GM21360 (cell line): Measurements from ENCODE around the gene COL26A1.
"Not testable (repeated sequence)": the region's sequence is repeated elsewhere in the genome, so short reads cannot be mapped to it uniquely, and the experiment has no call there.

ENCODE experiments used
- ATAC-seq: cut with Tn5 transposase; IDR thresholded peaks from one replicate; pipeline ENCODE4 v1.9.1; 2021; ENCODE audit warnings: mild to moderate bottlenecking, moderate library complexity; ENCODE audit not compliant: unreplicated experiment

The COL26A1 gene

DNA sequence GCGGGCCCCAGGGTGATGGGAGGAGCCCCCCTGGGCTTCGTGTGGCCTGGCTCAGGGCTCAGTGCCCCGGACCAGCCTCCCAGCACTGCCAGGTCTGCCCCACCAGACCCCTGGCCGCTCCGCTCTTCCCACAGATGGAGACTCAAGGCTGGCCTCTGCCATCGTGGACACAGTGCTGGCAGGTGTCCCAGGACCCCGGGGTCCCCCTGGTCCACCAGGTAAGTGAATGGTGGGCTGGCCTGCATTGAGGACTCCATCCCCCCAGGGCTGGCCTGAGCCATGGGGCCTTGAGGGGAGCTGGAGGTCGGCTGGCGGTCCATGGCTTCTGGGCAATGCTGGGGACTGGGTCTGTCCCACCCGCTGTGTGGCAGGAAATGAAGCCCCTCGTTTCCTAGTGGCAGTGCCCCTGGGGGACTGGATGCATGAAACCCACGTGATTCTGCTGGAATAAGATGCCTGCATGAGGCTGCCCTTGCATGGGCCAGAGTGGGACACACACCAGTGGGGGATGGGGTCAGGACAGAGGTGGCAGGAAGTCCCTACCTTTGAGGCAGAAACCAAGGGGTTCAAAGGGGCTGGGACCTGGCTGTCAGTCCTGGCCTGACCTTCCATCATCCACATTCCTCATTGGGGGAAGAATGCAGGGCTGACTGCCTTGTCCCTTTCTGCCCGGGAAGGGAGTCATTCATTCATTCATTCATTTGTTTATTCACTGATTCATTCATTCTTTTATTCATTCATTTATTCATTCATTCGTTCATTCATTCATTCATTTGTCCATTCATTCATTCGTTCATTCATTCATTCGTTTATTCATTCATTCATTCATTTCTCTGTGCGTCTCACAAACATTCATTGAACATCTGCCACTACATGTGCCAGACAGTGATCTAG, 184.6 kb downstream of the COL26A1 start:
- no peak for ATAC-seq

- ATAC-seq, result no peak
Observed at GRCh38 chr7:101547916-101548661, 185.4 kb downstream of the COL26A1 start.

- no peak for ATAC-seq
Observed at GRCh38 chr7:101549734-101550133, 187.1 kb downstream of the COL26A1 start.

DNA sequence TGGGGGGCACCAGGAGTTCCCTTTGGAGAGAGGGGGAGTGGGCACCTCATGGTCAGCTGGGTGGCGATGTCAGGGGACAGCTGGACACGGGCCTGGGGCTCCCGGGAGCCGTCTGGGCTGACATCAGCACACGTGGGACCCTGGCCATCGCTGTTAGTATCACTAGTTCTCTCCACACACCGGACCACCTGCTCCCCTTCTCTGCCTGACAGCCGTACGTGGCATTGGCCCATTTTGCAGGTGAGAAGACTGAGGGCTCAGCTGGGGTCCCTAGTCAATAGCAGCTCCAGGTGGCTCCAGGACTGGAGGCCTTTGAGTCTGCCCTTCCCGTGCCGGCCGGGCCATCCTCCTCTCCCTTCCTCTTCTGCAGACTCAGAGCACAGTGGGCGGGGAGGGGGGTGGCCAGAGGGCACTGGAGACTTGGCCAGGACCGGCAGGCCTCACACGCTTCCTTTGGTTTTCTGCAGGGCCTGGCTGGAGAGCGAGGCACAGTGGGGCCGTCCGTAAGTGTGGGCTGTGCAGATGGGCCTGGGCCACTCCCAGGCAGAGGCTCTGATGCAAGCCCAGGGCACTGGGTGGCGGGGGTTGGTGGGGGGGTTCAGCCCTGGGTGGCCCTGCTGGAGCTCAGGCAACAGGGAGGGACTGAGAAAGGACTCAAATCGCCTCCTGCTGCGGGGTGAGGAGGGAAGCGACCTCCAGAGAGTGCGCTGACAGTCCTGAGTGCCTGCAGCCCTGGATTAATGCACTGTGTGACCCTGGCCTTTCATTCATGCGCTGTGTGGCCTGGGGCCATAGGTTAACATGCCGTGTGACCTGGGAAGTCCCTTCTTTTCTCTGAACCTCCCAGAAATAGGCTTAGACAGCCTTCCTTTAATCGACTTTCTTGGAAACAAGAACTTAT, 188.2 kb downstream of the COL26A1 start:
- no peak for ATAC-seq

DNA sequence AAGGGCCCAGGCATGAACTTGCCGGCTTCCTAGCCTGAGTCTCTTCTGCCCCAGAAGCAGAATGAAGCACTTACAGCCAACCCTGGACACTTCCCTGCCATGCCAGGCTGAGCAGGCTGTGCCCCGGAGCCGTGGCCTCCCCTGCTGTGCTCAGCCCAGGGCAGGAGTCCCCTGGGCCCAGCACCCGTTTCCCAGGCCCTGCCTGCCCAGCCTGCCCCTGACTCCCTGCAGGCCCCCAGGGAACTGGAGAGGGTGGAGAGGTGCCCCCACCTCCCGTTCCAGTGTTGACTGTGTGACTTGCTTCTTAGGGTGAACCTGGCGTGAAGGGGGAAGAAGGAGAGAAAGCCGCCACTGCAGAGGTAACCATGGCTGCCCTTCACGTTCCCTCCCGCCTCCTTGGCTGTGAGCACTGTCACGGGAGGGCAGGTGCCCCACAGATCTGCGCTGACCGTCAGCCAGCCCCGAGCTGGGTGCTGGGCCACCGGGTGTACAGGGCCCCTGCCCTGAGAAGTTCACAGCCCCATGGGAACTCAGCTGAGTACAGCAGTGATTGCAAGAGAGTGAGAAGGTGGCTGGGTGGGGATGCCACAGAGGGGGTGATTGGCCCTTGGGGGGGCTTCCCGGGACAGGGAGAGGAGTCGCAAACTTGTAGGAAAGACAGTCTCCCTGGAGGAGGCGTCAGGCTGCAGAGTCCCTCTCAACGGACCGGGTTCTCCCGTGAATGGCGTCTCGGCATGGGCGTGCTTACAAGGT, 190.5 kb downstream of the COL26A1 start:
- ATAC-seq, result no peak

GRCh38 chr7:101553771-101554445, 191.2 kb downstream of the COL26A1 start:
- no peak for ATAC-seq

GRCh38 chr7:101554584-101555268, 192.1 kb downstream of the COL26A1 start:
- ATAC-seq, result no peak

DNA sequence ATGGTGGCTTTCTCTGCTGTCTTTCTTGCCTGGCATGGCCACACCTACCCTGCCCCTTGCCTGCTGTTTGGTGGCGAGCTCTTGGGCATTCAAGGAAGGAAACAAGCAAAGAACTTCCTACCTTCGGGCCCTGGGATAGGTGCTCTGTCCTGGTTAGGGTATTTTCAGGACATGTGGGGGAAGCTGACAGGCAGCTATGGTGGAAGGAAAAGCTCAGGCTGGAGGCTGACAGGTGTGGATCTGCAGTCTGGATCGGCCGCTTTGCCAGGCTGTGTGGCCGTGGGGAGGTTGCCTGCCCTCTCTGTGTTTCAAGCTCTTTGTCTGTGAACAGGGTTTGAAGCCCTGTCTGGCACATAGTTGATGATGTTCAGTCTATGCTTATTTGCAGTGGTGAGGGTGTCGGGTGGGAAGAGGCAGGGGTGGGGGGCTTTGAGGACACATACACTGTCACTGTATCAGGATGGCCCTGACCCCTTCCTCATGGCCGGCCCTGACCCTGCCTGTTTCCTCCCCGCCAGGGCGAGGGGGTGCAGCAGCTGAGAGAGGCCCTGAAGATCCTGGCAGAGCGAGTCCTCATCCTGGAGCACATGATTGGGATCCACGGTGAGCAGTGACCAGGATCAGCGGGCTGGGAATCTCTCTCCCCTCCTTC, 192.7 kb downstream of the COL26A1 start:
- no peak for ATAC-seq

DNA sequence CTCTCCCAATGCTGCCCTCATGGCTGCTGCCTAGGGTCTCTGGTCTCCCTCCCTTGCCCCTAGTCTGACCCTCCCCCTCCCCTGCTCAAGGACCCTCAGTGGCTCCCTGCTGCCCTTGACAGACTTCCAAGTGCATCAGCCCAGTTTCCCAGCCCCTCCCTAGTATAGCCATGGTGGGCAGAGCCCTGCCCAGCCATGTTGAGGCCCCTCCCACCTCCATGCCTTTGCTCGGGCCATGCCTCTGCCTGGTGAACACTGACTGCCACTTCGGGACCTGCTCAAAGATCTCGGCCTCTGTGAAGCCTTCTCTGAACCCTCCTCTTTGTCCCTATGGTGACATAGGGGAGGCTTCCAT, 193.2 kb downstream of the COL26A1 start:
- ATAC-seq, result no peak

DNA sequence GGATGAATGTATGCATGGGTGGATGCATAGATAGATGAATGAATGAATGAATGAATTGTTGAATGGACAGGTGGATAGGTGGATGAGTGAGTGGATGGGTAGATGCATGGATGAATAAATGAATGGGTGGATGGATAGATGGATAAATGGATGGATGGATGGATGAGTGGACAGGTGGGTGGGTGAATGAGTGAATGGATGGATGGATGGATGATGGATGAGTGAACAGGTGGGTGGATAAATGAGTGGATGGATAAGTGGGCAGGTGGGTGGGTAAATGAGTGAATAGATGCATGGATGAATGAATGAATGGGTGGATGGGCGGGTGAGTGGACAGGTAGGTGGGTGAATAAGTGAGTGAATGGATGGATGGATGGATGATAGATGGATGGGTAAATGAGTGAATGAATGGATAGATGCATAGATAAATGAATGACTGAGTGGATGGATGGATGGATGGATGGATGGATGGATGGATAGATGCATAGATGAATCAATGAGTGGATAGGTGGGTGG, 193.8 kb downstream of the COL26A1 start:
- ATAC-seq, result no peak

- no peak for ATAC-seq
Observed at GRCh38 chr7:101557421-101557820, 194.7 kb downstream of the COL26A1 start.

DNA sequence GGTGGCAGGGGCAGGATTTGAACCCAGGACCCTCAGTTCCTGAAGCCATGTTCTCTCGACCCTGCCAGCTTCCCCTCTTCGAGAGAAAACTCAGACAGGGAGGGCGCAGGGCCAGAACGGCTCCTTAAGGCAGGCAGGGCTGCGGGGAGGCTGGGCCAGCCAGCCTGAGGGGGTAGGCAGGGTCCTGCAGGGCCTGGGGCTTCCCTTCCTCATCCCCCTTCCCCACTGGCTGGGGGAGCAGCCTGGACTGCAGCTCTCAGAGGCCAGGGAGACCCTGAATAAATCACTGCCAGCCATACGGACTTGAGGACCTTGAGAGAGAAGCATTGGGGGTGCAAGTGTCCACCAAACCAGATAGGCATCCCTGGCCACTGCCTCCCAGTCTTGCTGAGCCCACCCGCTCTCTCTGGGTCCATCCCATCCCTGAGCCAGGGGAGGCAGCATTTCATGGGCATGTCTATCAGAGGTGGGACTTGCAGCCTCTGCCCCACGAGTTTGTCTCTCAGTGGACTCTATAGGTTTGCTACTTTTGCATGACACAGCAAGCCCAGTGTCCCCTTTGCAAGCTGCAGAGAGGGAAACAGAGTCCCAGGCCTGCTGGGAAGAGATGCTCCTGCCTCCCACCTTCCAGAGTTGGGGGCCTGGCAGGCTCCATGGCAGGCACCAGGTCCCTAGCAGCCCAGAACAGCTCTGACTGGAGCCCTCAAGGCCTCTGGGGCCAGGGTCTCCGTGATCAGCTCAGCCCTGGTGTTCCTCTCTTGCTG, 195.5 kb downstream of the COL26A1 start:
- ATAC-seq, result no peak

GRCh38 chr7:101558742-101559325, 196.2 kb downstream of the COL26A1 start:
- ATAC-seq, result no peak

GRCh38 chr7:101559586-101559985, 196.9 kb downstream of the COL26A1 start:
- no peak for ATAC-seq

DNA sequence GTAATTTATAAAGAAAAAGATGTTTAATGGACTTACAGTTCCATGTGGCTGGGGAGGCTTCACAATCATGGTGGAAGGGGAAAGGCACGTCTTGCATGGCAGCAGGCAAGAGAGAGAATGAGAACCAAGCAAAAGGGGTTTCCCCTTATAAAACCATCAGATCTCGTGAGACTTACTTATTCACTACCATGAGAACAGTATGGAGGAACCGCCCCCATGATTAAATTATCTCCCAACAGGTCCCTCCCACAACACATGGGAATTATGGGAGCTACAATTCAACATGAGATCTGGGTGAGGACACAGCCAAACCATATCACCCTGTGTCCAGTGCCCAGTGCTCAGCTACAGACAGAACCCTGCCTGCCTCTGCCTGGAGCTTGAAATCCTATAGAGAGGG, 197.3 kb downstream of the COL26A1 start:
- ATAC-seq, result not testable (repeated sequence)

GRCh38 chr7:101560856-101561255, 198.2 kb downstream of the COL26A1 start:
- ATAC-seq, result no peak

GRCh38 chr7:101561293-101561692, 198.6 kb downstream of the COL26A1 start:
- not testable (repeated sequence) for ATAC-seq
